GM23338 (cell line): ENCODE data around the gene EGFL8.

Experiments used
- CREB1 ChIP-seq: fragments of 250-450 bp; sonication (Bioruptor Pico); IDR thresholded peaks from 2 replicates; pipeline ENCODE4 v1.5.0; 2020; ENCODE audit warnings: low read depth, mild to moderate bottlenecking, moderate library complexity
- CTCF ChIP-seq, 2 experiments: fragments of 200-600 bp in 1 of 2; sonication (generic) in 1 of 2; conservative IDR thresholded peaks; 2 replicates each; pipeline versions ENCODE4 v1.5.1 to v1.6.1; 2016 to 2017; ENCODE audit warnings: antibody characterized with exemption in 2 of 2, low read depth in 2 of 2, mild to moderate bottlenecking in 2 of 2, moderate library complexity in 1 of 2
- ZNF331 ChIP-seq: fragments of 250-450 bp; sonication (Bioruptor Pico); IDR thresholded peaks from 2 replicates; pipeline ENCODE4 v1.5.0; 2020; ENCODE audit warnings: low read depth, mild to moderate bottlenecking, moderate library complexity

GRCh38 chr6:32198866-32199265, 34.5 kb downstream of the EGFL8 start:
- TF ChIP-seq CTCF (conservative IDR thresholded peaks at IDR 0.05; ENCODE audit: low read depth in 2 of 2) (no peak), ZNF331 (no peak), CREB1 (CRISPR knock-in tag) (no peak)
